ENCODE measurements around the gene TTYH3. TPM values are rescaled to one million over a fixed set of nuclear protein-coding genes. Genes with fewer than 3 reads are reported as not detected.
"Not testable (repeated sequence)": the region's sequence is repeated elsewhere in the genome, so short reads cannot be mapped to it uniquely, and the experiment has no call there.

Gene TTYH3
- 30.6 and 32.0 TPM in 2 replicates for total RNA-seq

GRCh38 chr7:2631946-2632732 lies at the start of gene TTYH3:
Gene TTYH3 (plus strand): TSS chr7:2631986. CDS start chr7:2632156, 170 bp downstream.
- DNase-seq (ENCODE audit: low spot score), result no peak
- Mint-ChIP-seq H3K27ac (peak within 1 kb of the TSS; percentile 81), H3K9me3 (no peaks in the 10 kb centered on the region), H3K4me1 (ENCODE audit: low read depth) (peaks cover 15% of the 10 kb centered on the region), H3K27me3 (ENCODE audit: insufficient read depth) (no peaks in the 10 kb centered on the region), H3K36me3 (ENCODE audit: low read depth) (no peaks in the 10 kb centered on the region), H3K4me3 (peak within 1 kb of the TSS; percentile 91)
- intact Hi-C loops (cut with micrococcal nuclease), result loop anchor here (1.0 to 5.0 kb wide), 8 partner anchors 73 to 1495 kb away; partner anchors contain the start of genes BRAT1, CHST12, GNA12 and LFNG

- no peak overlapping the region for H3K27ac Mint-ChIP-seq
- no peak for DNase-seq (ENCODE audit: low spot score)
- H3K36me3 Mint-ChIP-seq (ENCODE audit: low read depth), result peaks cover 5% of the 10 kb centered on the region
- H3K4me1 Mint-ChIP-seq (ENCODE audit: low read depth), result no peaks in the 10 kb centered on the region
- H3K27me3 Mint-ChIP-seq (ENCODE audit: insufficient read depth), result no peaks in the 10 kb centered on the region
- intact Hi-C loops (cut with micrococcal nuclease), result no loop called here
- H3K9me3 Mint-ChIP-seq, result no peaks in the 10 kb centered on the region
- no peak overlapping the region for H3K4me3 Mint-ChIP-seq
Measured at GRCh38 chr7:2582006-2582735, 49.6 kb upstream of the TTYH3 start.

- Mint-ChIP-seq H3K9me3 (no peaks in the 10 kb centered on the region), H3K4me1 (ENCODE audit: low read depth) (no peaks in the 10 kb centered on the region), H3K36me3 (ENCODE audit: low read depth) (peaks cover 5% of the 10 kb centered on the region), H3K27ac (no peak overlapping the region), H3K4me3 (no peak overlapping the region), H3K27me3 (ENCODE audit: insufficient read depth) (no peaks in the 10 kb centered on the region)
- intact Hi-C loops (cut with micrococcal nuclease), result no loop called here
- DNase-seq (ENCODE audit: low spot score), result no peak
Measured at GRCh38 chr7:2583798-2584580, 47.8 kb upstream of the TTYH3 start.

- intact Hi-C loops (cut with micrococcal nuclease), result no loop called here
- no peak for DNase-seq (ENCODE audit: low spot score)
- H3K36me3 Mint-ChIP-seq (ENCODE audit: low read depth), result peaks cover 5% of the 10 kb centered on the region
- H3K4me1 Mint-ChIP-seq (ENCODE audit: low read depth), result no peaks in the 10 kb centered on the region
- no peaks in the 10 kb centered on the region for H3K27me3 Mint-ChIP-seq (ENCODE audit: insufficient read depth)
- H3K4me3 Mint-ChIP-seq, result no peak overlapping the region
- H3K27ac Mint-ChIP-seq, result no peak overlapping the region
- no peaks in the 10 kb centered on the region for H3K9me3 Mint-ChIP-seq
Measured at GRCh38 chr7:2585446-2585845, 46.3 kb upstream of the TTYH3 start.

- Mint-ChIP-seq H3K4me3 (no peak overlapping the region), H3K4me1 (ENCODE audit: low read depth) (no peaks in the 10 kb centered on the region), H3K27ac (no peak overlapping the region), H3K9me3 (no peaks in the 10 kb centered on the region), H3K36me3 (ENCODE audit: low read depth) (peaks cover 7% of the 10 kb centered on the region), H3K27me3 (ENCODE audit: insufficient read depth) (no peaks in the 10 kb centered on the region)
- DNase-seq (ENCODE audit: low spot score), result no peak
- intact Hi-C loops (cut with micrococcal nuclease), result no loop called here
Measured at GRCh38 chr7:2586326-2587020, 45.3 kb upstream of the TTYH3 start.

- H3K9me3 Mint-ChIP-seq, result no peaks in the 10 kb centered on the region
- H3K36me3 Mint-ChIP-seq (ENCODE audit: low read depth), result peaks cover 7% of the 10 kb centered on the region
- intact Hi-C loops (cut with micrococcal nuclease), result no loop called here
- H3K27me3 Mint-ChIP-seq (ENCODE audit: insufficient read depth), result no peaks in the 10 kb centered on the region
- no peak for DNase-seq (ENCODE audit: low spot score)
- H3K4me3 Mint-ChIP-seq, result no peak overlapping the region
- no peak overlapping the region for H3K27ac Mint-ChIP-seq
- no peaks in the 10 kb centered on the region for H3K4me1 Mint-ChIP-seq (ENCODE audit: low read depth)
Measured at GRCh38 chr7:2587134-2587533, 44.7 kb upstream of the TTYH3 start.

- Mint-ChIP-seq H3K27ac (no peak overlapping the region), H3K36me3 (ENCODE audit: low read depth) (peaks cover 7% of the 10 kb centered on the region), H3K9me3 (no peaks in the 10 kb centered on the region), H3K4me3 (no peak overlapping the region), H3K27me3 (ENCODE audit: insufficient read depth) (no peaks in the 10 kb centered on the region), H3K4me1 (ENCODE audit: low read depth) (no peaks in the 10 kb centered on the region)
- no peak for DNase-seq (ENCODE audit: low spot score)
- intact Hi-C loops (cut with micrococcal nuclease), result no loop called here
Measured at GRCh38 chr7:2587778-2588177, 44.0 kb upstream of the TTYH3 start.

- H3K27ac Mint-ChIP-seq, result no peak overlapping the region
- no peak overlapping the region for H3K4me3 Mint-ChIP-seq
- no peaks in the 10 kb centered on the region for H3K27me3 Mint-ChIP-seq (ENCODE audit: insufficient read depth)
- intact Hi-C loops (cut with micrococcal nuclease), result no loop called here
- no peaks in the 10 kb centered on the region for H3K4me1 Mint-ChIP-seq (ENCODE audit: low read depth)
- H3K9me3 Mint-ChIP-seq, result no peaks in the 10 kb centered on the region
- DNase-seq (ENCODE audit: low spot score), result no peak
- peaks cover 7% of the 10 kb centered on the region for H3K36me3 Mint-ChIP-seq (ENCODE audit: low read depth)
Measured at GRCh38 chr7:2589341-2589740, 42.4 kb upstream of the TTYH3 start.

GRCh38 chr7:2589941-2590340 lies 41.8 kb upstream of the TTYH3 start:
- H3K27me3 Mint-ChIP-seq (ENCODE audit: insufficient read depth); H3K27ac Mint-ChIP-seq; H3K4me1 Mint-ChIP-seq (ENCODE audit: low read depth); DNase-seq (ENCODE audit: low spot score); H3K9me3 Mint-ChIP-seq; H3K4me3 Mint-ChIP-seq; intact Hi-C loops (cut with micrococcal nuclease); H3K36me3 Mint-ChIP-seq (ENCODE audit: low read depth): not testable (repeated sequence)

GRCh38 chr7:2592375-2592865 lies 39.4 kb upstream of the TTYH3 start:
- Mint-ChIP-seq H3K4me1 (ENCODE audit: low read depth) (no peaks in the 10 kb centered on the region), H3K9me3 (no peaks in the 10 kb centered on the region), H3K27me3 (ENCODE audit: insufficient read depth) (no peaks in the 10 kb centered on the region), H3K27ac (no peak overlapping the region), H3K36me3 (ENCODE audit: low read depth) (peaks cover 4% of the 10 kb centered on the region), H3K4me3 (no peak overlapping the region)
- intact Hi-C loops (cut with micrococcal nuclease), result no loop called here
- no peak for DNase-seq (ENCODE audit: low spot score)

- Mint-ChIP-seq H3K4me3 (no peak overlapping the region), H3K36me3 (ENCODE audit: low read depth) (peaks cover 4% of the 10 kb centered on the region), H3K9me3 (no peaks in the 10 kb centered on the region), H3K27me3 (ENCODE audit: insufficient read depth) (no peaks in the 10 kb centered on the region), H3K4me1 (ENCODE audit: low read depth) (no peaks in the 10 kb centered on the region), H3K27ac (no peak overlapping the region)
- intact Hi-C loops (cut with micrococcal nuclease), result no loop called here
- no peak for DNase-seq (ENCODE audit: low spot score)
Measured at GRCh38 chr7:2593036-2593727, 38.6 kb upstream of the TTYH3 start.

GRCh38 chr7:2594599-2594998 lies 37.2 kb upstream of the TTYH3 start:
- DNase-seq (ENCODE audit: low spot score), result no peak
- no peak overlapping the region for H3K4me3 Mint-ChIP-seq
- H3K9me3 Mint-ChIP-seq, result no peaks in the 10 kb centered on the region
- intact Hi-C loops (cut with micrococcal nuclease), result no loop called here
- H3K4me1 Mint-ChIP-seq (ENCODE audit: low read depth), result no peaks in the 10 kb centered on the region
- no peak overlapping the region for H3K27ac Mint-ChIP-seq
- H3K27me3 Mint-ChIP-seq (ENCODE audit: insufficient read depth), result no peaks in the 10 kb centered on the region
- peaks cover 4% of the 10 kb centered on the region for H3K36me3 Mint-ChIP-seq (ENCODE audit: low read depth)
